Non-pigmented ciliary epithelial cell (primary cell): Measurements from ENCODE around the gene ZNF483.
"Not testable (repeated sequence)": the region's sequence is repeated elsewhere in the genome, so short reads cannot be mapped to it uniquely, and the experiment has no call there.

ENCODE experiments used
- DNase-seq: peaks from one replicate; pipeline ENCODE4 v3.0.0-alpha.2; 2010; ENCODE audit warnings: low read depth

Gene ZNF483

GRCh38 chr9:111542497-111543254 is 17.7 kb downstream of the ZNF483 start:
- no peak for DNase-seq

GRCh38 chr9:111548623-111549022 is 23.6 kb downstream of the ZNF483 start:
- DNase-seq: no peak

- not testable (repeated sequence) for DNase-seq
Measured at GRCh38 chr9:111555425-111555824, 30.4 kb downstream of the ZNF483 start.

GRCh38 chr9:111559000-111559610 is 34.1 kb downstream of the ZNF483 start:
- peak; percentile 30 for DNase-seq

- DNase-seq: no peak
Measured at GRCh38 chr9:111561165-111561719, 36.3 kb downstream of the ZNF483 start.

- no peak for DNase-seq
Measured at GRCh38 chr9:111566234-111566633, 41.3 kb downstream of the ZNF483 start.

- DNase-seq: not testable (repeated sequence)
Measured at GRCh38 chr9:111568127-111568526, 43.1 kb downstream of the ZNF483 start.

GRCh38 chr9:111572950-111573604 is 48.1 kb downstream of the ZNF483 start:
- peak; percentile 30 for DNase-seq

- DNase-seq: no peak
Measured at GRCh38 chr9:111582888-111583287, 57.9 kb downstream of the ZNF483 start.

GRCh38 chr9:111586378-111586777 is 61.4 kb downstream of the ZNF483 start:
- DNase-seq: no peak

- DNase-seq: no peak
Measured at GRCh38 chr9:111588846-111589245, 63.9 kb downstream of the ZNF483 start.

GRCh38 chr9:111597852-111598732 is 73.1 kb downstream of the ZNF483 start:
- DNase-seq: no peak

- no peak for DNase-seq
Measured at GRCh38 chr9:111598733-111599091, 73.7 kb downstream of the ZNF483 start.

- no peak for DNase-seq
Measured at GRCh38 chr9:111599092-111599954, 74.3 kb downstream of the ZNF483 start, which contains the start of gene PTGR1. Gene PTGR1 (minus strand): TSS chr9:111599647. CDS start chr9:111597422, 2,225 bp downstream.

GRCh38 chr9:111599955-111600343 is 75.0 kb downstream of the ZNF483 start:
- no peak for DNase-seq

GRCh38 chr9:111601237-111602018 is 76.4 kb downstream of the ZNF483 start:
- DNase-seq: no peak

- DNase-seq: no peak
Measured at GRCh38 chr9:111603041-111603440, 78.1 kb downstream of the ZNF483 start.

GRCh38 chr9:111604054-111604615 is 79.2 kb downstream of the ZNF483 start:
- DNase-seq: no peak

- DNase-seq: no peak
Measured at GRCh38 chr9:111605041-111605559, 80.1 kb downstream of the ZNF483 start.
